CD4-positive, alpha-beta T cell treated with Interleukin-17A for 4 hours (primary cell): ENCODE results near the gene MTFR1L.
A peak's percentile ranks its signal among the peaks of the same experiment; 100 is the strongest.

Experiments
- DNase-seq: peaks from one replicate; pipeline ENCODE4 v3.0.0-alpha.2; 2020; ENCODE audit warnings: mixed read lengths

The MTFR1L gene

DNA sequence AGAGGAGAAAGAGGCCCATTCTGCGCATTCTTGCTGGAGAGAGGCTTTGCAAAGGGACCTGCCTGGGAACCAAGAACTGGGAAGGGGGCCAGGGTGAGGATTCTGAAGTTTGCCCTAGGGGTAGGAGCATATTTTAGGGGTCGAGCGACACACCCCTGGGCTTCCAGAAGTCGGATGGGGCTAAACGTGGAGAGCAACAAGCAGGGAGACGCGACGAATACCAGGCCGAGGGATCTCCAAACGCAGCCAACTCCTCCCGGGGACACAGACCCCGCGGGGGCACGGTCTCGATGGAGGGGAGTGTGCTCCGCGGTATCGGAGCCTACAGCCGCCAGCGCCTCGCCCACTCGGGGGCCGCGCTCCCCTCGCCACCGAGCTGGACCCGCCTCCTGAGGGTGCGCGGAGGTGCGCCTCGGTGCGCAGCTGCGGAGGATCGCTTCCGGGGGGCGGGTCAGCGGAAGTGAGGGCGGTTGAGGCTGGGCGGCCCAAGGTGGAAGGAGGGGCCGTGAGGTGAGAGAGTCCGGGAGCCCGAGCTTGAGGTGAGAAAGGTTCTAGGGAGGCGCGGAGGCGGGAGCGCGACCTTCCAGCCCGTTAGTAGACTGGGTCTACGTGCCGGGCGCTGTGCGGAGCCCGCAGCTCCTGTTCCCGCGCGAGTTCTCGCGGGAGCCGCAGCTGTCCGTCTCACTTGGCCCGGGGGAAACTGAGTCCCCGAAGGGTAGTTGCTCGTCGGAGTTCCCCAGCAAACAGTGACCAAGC is at the start of gene MTFR1L:
TSS of gene MTFR1L (plus strand) at position 464 of the 756 bp plus-strand sequence. CDS start 3,151 bp downstream, outside the sequence.
- peak; percentile 96 for DNase-seq

DNA sequence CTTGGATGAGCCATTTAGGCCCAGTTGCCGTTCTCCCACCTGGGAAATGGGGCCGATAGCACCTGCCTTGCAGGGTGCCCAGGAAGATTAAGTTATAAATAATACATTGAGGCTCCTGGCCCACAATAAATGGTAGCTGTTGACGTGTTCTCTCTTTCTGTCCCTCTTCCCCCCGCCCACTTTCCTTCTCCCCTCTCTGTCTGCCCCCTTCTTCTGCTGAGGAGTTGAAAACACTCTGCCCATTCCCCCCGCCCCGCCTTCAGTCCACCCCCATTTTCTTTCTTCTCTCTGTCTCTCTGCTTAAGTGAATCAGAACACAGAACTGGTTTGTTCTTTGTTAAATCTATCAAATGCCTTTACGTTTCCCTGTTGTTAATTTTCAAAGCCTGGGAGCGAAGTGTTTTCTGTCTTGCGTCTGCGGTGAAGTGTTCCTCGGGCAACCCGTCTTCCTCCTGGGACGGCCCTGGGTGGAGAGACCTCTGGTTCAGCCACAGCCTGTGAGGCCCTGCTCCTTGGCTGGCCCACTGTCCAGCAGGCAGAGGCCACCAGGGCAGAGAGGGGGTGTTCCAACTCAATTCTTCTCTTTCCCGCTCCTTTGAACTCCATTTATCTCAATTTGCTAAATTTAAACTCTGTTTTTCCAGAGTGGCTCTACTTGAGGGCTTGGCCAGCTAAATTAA is 49.1 kb upstream of the MTFR1L start:
- peak; percentile 65 for DNase-seq

DNA sequence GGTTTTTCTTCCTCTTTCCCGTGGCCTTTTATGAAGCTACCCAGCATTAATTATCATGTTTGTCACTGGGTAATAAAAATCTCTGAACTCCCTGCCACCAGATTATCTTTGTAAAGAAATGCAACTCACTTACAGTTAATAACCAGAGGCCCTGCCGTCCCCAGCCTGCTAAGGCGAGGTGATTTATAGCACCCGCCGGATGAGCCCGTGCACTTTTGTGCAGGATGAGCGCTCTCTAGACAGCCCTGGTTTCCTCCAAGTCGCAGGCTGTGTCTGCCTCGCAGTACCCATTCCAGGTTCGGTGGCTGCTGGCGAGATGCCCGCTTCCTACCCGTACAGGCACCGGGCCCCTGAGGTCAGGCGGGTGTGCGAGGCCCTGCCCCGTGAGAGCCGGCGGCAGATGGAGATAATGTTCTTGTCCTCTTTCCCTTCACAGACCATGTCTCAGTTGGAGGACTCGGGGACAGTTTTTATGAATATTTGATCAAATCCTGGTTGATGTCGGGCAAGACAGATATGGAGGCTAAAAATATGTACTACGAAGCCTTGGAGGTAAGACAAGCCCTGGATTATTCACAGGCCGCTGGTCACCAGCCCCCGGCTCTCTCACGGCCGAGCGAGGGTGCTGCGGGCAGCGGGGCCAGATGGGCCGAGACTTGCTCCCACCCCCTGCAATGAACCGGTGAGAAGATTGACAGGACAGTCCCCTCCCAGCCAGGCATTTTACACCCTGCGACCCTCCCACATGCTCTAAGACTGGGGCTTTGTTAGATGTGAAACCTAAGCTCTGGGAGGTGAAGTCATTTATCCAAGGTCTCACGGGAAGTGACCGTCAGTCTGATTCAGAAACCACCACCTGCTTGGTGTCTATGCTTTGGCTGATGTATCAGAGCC is 48.3 kb upstream of the MTFR1L start:
- DNase-seq = peak; percentile 82

DNA sequence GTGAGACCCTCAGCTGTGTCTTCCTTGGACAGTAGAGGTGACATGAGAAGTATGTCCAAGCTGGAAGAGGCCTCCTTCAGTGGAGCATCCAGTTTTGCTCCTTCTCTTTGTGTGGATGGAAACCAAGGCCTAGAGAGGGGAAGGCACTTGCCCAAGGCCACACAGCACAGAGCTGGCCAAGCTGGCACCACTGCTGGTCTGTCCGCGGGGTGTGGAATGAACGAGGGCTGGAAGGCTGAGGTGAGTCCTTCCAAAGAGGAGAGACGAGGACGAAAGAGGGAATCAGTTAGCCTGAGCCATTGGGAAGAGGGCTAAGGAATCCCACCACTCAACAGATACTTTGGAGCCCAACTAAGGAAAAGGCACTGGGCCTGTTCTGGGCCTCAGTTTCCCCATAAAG is 47.6 kb upstream of the MTFR1L start:
- no peak for DNase-seq

DNA sequence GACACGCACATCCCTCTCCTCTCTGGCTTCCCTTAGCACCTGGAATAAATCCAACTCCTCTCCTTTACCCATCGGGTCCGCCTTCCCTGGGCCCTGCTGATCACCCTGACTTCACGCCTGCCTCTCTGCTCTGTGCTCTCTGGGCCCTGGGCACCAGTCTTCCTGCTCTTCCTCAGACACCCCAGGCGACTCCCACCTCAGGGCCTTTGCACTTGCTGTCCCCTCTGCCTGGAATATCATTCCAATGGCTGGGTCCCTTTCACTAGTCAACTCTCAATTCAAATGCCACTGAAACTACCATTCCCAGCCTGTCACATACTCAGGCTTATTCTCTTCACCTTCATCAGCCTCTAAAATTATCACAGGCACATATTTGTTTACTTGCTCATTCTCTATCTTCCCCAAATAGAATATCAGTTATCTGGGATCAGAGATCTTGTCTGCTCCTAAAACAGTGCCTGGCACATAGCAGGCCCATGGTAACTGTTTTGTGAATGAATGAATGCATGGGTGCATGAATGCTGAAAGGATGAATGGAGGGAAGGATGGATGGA is 47.0 kb upstream of the MTFR1L start:
- no peak for DNase-seq

DNA sequence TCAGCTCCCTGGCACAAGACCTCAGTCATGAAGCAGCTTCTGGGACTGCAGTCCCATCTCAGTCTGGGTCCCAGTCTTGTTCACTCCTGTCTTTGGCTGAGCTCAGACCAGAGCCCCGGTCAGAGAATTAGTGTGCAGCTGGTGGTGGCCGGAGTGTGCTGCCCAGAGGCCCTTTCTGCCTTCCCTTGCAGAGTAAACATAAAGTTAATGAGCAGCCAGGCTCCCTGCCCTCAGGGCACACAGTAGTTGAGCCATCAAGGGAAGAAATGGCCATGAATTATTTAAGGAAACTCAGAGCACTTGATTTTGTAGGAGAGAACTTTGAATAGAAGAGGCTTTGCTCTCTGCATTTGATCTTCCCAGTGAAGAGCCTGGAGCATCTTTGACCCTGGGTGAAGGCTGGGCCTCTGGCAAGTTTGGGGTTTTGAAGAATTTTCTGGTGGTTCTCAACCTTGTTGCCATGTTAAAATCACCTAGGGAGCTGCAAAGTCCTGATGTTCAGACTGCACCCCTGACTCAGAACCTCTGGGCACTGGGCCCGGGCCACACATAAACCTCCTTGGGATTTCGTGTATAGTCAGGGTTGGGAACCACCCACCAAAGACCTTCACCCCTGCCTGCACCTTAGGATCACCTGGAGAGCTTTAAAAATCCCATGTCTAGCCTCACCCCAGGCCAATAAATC is 46.2 kb upstream of the MTFR1L start:
- peak; percentile 35 for DNase-seq

DNA sequence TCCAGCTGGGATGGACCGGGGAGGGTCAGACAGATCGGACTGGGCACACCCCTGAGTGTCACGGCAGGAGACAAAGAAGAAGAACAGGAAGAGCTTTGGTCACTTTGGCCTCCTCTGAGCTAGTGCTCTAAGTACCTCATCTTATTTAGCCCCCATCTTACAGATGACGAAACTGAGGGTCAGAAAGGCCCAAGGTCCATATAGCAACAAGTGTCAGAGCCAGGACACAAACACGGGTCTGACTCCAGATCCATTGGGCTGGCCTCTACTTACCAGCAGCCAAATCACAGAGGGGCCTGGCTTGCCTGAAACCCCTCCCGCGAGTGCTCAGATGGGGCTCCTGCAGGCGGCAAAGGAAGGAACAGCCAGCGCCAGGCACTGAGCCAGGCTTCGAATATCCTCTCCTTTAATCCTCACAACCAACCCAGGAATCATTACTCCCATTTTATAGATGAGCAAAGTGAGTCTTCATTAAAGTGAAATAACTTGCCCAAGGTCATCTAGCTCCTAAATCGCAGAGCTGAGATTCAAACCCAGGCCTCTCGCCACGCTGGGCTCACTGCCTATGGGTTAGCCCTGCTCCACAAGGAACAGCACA is 45.4 kb upstream of the MTFR1L start:
- DNase-seq = peak; percentile 29

DNA sequence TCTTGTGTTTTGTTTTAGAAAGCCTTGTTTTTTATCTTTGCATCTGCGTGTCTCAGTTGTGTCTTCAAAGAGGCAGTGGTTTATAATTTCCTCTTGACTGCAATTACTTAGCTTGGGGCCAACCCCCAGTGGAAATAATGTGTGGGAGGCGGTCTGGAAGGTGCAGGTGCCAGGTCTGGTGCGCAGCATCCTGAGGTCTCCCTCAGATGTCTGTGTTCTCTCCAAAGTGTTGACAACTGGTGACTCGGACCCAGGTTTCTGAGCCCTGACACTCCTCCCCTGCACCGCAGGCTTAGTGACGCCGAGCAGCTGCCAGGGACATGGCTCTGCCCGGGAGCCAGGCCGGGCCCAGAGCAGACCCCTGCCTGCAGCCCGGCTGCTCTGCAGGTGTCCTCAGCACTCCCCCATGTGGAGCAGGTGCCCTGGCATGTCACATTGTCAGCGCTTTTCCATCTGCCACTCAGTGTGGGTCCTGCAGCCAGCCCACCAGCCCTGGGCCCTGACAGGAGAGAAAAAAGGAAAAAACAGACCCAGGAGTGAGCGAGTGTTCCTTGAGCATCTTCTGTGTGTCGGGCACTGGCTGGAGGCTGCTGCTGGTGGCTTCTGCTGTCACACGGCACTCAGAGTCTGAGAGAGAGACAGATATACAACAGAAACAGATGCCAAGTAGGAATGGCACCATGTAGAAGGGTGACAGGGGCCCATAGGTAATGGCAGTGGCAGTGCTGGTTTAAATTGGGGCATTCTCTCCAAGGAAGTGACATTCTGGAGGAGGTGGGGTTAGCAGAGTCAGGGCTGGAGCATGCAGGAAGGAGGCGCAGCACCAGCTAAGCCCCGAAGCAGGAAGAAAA is 44.6 kb upstream of the MTFR1L start:
- peak; percentile 88 for DNase-seq

DNA sequence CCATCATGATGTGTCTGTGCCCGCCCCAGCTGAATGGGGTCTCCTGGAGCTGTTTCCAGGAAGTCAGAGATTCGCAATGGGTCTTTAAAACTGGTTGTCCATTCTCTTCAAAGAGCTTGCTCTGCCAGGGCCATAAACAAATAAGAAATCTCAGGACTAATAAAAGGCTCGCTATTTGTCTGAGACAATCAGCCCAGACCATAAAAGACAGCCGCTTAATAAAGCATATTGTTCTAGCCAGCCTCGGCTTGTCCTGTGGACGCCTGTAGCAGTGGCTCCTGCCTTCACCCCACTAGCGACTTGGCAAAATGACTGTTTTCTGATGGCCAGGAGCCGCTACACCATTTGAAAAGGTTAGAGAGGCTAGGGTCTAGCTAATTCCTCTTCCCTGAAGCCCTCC is 40.4 kb upstream of the MTFR1L start:
- no peak for DNase-seq

DNA sequence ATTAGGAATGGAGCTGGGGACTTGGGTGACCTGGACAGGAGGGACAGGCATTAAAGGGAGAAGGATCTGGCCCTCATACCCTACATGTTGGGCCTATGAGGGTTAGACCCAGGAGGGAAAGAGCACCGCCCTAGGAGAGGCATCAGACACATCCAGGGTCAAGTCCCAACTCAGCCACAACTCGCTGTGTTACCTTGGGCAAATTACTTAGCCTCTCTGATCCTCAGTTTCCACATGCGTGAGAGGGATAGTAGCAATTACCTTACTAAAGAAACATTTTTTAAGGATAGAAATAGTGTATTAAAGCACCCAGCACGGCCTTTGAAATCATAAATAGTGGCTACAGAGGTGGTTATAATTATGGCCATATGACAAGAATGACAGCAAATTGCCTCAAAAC is 39.9 kb upstream of the MTFR1L start:
- DNase-seq = no peak

DNA sequence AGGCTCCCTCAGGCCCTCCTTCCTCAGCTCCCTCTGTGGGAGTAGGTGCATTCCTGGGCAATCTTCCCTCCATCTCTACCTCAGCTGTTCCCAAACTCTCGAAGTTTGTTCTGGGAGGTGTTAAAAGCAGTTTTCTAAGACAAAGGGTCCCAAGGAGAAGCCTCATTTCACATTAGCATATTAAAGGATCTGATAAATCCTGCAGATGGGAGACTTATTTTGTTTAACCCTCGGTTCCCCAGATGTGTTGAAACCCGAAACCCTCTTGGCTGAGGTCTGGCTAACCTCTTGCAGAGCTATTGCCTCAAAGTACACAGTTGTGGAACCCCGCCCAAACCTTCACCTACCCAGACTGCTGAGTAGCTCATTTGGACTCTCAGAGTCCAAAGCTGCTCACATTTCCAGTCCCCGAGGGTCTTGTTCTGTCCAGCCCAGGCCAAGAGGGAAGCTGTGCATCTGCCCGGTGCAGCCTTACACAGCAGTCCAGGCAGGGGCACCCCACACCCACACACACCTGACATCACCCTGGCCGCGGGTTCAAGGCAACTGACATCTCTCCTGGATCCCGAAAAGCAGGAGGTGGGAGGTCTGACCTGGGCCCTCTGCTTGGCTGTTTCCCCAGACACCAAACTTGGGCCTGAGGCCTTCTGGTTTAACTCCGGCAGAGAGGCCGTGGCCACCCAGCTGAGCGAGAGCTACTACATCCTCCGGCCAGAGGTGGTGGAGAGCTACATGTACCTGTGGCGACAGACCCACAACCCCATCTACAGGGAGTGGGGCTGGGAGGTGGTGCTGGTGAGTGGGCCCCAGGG is 39.2 kb upstream of the MTFR1L start:
- DNase-seq = no peak

DNA sequence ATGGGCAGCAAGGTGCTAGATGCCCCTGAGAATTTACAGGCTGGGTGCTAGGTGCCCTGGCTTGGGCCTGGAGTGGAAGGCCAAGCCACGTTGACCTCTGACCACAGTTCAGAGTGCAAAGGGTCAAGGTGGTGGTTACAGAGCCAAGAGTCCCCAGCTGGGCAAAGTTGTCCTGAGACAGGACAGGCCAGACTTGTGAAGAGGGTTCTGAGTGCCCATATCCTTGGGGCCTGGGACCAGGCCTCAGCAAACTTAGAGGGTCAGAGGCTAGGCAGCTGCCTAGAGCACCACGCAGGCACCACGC is 38.7 kb upstream of the MTFR1L start:
- DNase-seq = no peak

DNA sequence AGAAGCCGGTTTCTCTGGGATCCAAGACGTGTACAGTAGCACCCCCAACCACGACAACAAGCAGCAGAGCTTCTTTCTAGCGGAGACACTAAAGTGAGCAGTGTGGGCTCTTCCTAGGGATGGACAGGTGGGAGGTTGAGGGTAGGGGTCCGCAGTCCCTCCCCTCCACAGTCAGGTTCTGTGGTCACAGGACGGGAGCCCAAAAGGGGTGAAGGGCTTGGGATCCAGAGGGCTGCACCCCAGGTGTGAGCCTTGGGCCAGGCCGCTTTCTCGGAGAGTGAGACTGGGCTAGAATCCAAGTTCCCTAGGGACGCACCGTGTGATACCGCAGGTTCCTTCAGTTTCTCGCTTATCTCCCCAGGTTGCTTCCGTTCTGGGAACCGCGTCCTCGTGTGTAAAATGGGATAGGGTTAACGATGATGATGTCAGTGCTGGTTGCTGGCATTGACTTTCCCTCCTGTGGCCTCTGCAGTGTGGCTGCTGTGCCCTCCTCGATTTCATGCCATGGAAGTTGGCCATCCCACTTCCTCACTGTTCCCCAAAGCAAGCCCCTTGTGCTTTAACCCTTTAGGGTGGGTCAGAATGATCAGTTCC is 37.0 kb upstream of the MTFR1L start:
- DNase-seq = no peak

DNA sequence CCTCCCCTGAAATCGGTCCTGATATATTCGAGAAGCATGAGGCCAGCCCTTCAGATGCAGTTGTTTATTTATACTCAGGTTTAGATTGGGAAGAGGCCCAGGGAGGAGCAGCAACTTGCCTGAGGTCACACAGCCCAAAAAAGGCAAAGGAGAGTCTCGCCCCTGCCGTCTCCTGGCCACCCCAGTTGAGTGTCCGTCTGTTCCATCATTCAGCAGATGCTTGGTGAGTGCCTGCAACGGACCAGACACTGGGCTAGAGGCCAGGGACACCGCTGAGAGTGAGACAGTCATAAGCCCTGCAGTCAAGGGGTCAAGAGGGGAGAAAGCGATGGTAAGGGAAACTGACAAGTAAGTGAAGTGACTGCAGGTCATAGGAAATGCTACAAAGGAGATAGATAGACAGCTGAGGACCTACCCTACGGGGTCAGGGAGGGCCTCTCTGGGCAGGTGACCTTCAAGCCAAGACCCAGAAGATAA is 35.1 kb upstream of the MTFR1L start:
- DNase-seq = no peak

DNA sequence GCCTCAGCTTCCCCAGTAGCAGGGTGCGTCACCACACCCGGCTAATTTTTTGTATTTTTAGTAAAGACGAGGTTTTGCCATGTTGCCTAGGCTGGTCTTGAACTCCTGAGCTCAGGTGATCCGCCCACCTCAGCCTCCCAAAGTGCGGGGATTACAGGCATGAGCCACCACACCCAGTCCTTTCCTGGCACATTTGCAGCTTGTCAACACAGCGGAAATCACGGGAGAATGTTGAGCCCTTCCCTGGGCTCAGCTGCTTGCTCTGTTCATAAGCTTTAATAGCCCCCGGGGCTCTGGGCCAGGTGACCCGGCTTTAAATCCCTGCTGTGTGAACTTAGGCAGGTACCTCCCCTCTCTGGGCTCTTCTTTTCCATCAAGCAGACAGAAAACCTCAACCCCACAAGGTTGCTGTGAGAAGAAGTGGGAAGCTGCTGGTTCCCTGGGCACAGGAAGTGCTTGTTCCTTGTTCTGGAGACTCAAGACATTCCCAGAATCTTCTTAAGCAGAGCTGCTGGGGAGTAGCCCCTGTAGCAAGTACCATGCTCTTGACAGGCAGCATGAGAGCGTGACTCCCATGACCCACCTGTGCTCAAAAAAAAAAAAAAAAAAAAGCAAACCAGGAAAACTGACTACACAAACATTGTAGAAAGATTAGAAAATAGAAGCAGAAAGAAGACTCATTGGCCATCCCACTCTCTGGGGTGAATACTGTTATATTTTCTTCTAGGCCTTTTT is 34.3 kb upstream of the MTFR1L start:
- no peak for DNase-seq

DNA sequence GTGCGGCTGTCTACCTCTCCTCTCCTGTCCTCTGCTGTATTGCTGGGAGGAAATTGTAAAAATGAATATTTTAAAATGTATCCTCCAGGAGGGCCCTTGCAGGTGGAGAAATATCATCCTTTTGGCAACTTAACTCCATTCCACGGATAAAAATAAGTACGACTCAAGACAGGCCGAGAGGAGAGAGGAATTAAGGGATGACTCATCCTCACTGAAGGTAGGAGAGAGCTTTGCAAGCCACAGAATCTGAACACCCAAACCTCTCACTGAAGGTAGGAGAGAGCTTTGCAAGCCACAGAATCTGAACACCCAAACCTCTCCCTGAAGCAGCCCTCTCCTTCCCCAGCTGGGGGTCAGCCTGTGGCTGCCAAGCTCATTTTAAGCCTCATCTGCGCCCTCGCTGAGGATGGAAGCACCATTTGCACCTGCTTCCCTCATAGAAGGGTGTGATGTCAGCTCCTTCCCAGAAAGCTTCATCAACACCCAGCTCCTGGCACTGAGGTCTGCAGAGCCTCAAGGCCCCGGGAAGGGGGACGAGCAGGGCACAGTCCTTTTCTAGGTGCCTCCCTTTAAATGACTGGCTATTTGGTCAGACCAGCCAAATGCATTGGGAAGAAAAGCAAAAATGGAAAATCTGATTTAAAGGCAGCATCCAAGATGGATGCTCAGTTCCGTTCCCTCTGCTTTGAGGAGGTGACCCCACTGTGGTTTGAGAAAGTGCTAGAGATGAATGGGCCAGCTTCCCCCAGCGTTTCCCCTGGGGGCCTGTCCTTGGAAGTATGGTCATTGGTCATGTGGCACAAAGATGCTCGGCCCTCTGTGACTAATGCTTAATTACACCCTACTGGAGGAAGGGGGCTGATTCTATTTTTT is 32.6 kb upstream of the MTFR1L start:
- no peak for DNase-seq

DNA sequence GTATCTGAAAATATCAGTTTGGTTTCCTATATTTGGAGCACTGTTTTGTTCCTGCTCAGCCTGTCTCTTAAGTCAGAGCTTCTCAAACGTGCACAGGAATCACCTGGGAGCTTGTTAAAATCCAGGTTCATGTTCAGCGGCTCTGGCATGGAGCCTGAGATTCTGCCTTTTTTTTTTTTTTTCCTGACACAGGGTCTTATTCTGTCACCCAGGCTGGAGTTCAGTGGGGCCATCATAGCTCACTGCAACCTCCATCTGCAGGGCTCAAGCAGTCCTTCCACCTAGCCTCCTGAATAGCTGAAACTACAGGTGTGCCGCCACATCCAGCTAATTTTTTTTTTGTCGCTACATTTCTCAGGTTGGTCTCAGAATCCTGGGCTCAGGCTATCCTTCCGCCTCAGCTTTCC is 32.0 kb upstream of the MTFR1L start:
- DNase-seq = no peak

DNA sequence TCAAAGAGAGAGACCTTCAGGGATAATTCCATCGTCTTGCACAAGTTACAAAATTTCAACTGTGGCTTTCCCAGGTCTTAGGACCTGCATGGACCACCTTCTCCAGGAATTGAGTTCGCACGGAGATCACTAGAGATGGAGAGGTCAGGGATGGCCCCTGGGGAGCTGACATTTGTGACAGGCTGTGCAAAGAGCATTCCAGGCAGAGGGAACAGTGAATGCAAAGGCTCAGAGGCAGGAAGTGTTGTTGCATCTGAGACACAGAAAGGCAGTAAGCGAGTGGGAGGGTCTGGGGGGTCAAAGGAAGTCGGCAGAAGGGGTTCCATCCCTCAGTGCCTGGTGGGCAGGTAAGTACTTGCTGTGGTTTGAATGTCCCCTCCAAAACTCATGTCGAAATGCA is 29.3 kb upstream of the MTFR1L start:
- DNase-seq = no peak
